Measurements from ENCODE around the gene PTPRT. TPM values are rescaled to one million over a fixed set of nuclear protein-coding genes. Genes with fewer than 3 reads are reported as not detected.
"Not testable (repeated sequence)": the region's sequence is repeated elsewhere in the genome, so short reads cannot be mapped to it uniquely, and the experiment has no call there.

Gene PTPRT
- total RNA-seq, 1 experiment from 2014 or later, result not detected

- DNase-seq (ENCODE audit: low read depth), result no peak
These were observed 270.4 kb downstream of the PTPRT start for GRCh38 chr20:42919316-42919715.

GRCh38 chr20:42915081-42915480, 274.6 kb downstream of the PTPRT start:
- DNase-seq (ENCODE audit: low read depth), result no peak

GRCh38 chr20:42914302-42914701, 275.4 kb downstream of the PTPRT start:
- no peak for DNase-seq (ENCODE audit: low read depth)

GRCh38 chr20:42910808-42911207, 278.9 kb downstream of the PTPRT start:
- not testable (repeated sequence) for DNase-seq (ENCODE audit: low read depth)

GRCh38 chr20:42907730-42908129, 282.0 kb downstream of the PTPRT start:
- no peak for DNase-seq (ENCODE audit: low read depth)

- DNase-seq (ENCODE audit: low read depth), result no peak
These were observed 283.6 kb downstream of the PTPRT start for GRCh38 chr20:42906120-42906519.

GRCh38 chr20:42902509-42902908, 287.2 kb downstream of the PTPRT start:
- DNase-seq (ENCODE audit: low read depth), result no peak

GRCh38 chr20:42901689-42902440, 287.8 kb downstream of the PTPRT start:
- no peak for DNase-seq (ENCODE audit: low read depth)

- DNase-seq (ENCODE audit: low read depth), result not testable (repeated sequence)
These were observed 288.9 kb downstream of the PTPRT start for GRCh38 chr20:42900764-42901163.

- no peak for DNase-seq (ENCODE audit: low read depth)
These were observed 294.7 kb downstream of the PTPRT start for GRCh38 chr20:42895020-42895419.

GRCh38 chr20:42894483-42894882, 295.2 kb downstream of the PTPRT start:
- no peak for DNase-seq (ENCODE audit: low read depth)

GRCh38 chr20:42889517-42889916, 300.2 kb downstream of the PTPRT start:
- DNase-seq (ENCODE audit: low read depth), result no peak

GRCh38 chr20:42887281-42887680, 302.4 kb downstream of the PTPRT start:
- no peak for DNase-seq (ENCODE audit: low read depth)

- DNase-seq (ENCODE audit: low read depth), result no peak
These were observed 302.9 kb downstream of the PTPRT start for GRCh38 chr20:42886801-42887200.

GRCh38 chr20:42886046-42886445, 303.7 kb downstream of the PTPRT start:
- DNase-seq (ENCODE audit: low read depth), result no peak

- no peak for DNase-seq (ENCODE audit: low read depth)
These were observed 314.1 kb downstream of the PTPRT start for GRCh38 chr20:42875581-42875980.

GRCh38 chr20:42873259-42873658, 316.4 kb downstream of the PTPRT start:
- DNase-seq (ENCODE audit: low read depth), result no peak

GRCh38 chr20:42864116-42864515, 325.6 kb downstream of the PTPRT start:
- DNase-seq (ENCODE audit: low read depth), result no peak

- no peak for DNase-seq (ENCODE audit: low read depth)
These were observed 327.3 kb downstream of the PTPRT start for GRCh38 chr20:42862446-42862845.

- no peak for DNase-seq (ENCODE audit: low read depth)
These were observed 332.3 kb downstream of the PTPRT start for GRCh38 chr20:42857446-42857845.

- no peak for DNase-seq (ENCODE audit: low read depth)
These were observed 333.8 kb downstream of the PTPRT start for GRCh38 chr20:42855896-42856295.

GRCh38 chr20:42852691-42853090, 337.0 kb downstream of the PTPRT start:
- no peak for DNase-seq (ENCODE audit: low read depth)

- no peak for DNase-seq (ENCODE audit: low read depth)
These were observed 342.8 kb downstream of the PTPRT start for GRCh38 chr20:42846784-42847490.

Measured in LHCN-M2 (cell line).